ENCODE measurements around the gene EDARADD.

Gene EDARADD

GRCh38 chr1:236509203-236509602 lies 115.1 kb downstream of the EDARADD start:
- H3K36me3 ChIP-seq = no peaks in the 10 kb centered on the region
- H3K9ac ChIP-seq = no peak overlapping the region
- no peak for TF ChIP-seq Cebpa-rat (IDR thresholded peaks at IDR 0.05)
- no peak overlapping the region for H3K4me2 ChIP-seq
- no peaks in the 10 kb centered on the region for H3K27me3 ChIP-seq
- no peak overlapping the region for H3K27ac ChIP-seq
- H3K4me3 ChIP-seq = no peak overlapping the region
- no peaks in the 10 kb centered on the region for H4K20me1 ChIP-seq
- no peaks in the 10 kb centered on the region for H3K4me1 ChIP-seq
- H3K9me3 ChIP-seq = no peaks in the 10 kb centered on the region

GRCh38 chr1:236509647-236510401 lies 115.7 kb downstream of the EDARADD start:
- Histone ChIP-seq H4K20me1 (no peaks in the 10 kb centered on the region), H3K9ac (no peak overlapping the region), H3K9me3 (no peaks in the 10 kb centered on the region), H3K27me3 (no peaks in the 10 kb centered on the region), H3K36me3 (no peaks in the 10 kb centered on the region), H3K27ac (no peak overlapping the region), H3K4me3 (no peak overlapping the region), H3K4me2 (no peak overlapping the region), H3K4me1 (no peaks in the 10 kb centered on the region)
- no peak for TF ChIP-seq Cebpa-rat (IDR thresholded peaks at IDR 0.05)

GRCh38 chr1:236511735-236512418 lies 117.8 kb downstream of the EDARADD start:
- H3K9me3 ChIP-seq = no peaks in the 10 kb centered on the region
- H3K4me1 ChIP-seq = no peaks in the 10 kb centered on the region
- H3K9ac ChIP-seq = no peak overlapping the region
- H3K4me2 ChIP-seq = no peak overlapping the region
- no peaks in the 10 kb centered on the region for H3K27me3 ChIP-seq
- no peak overlapping the region for H3K27ac ChIP-seq
- no peaks in the 10 kb centered on the region for H3K36me3 ChIP-seq
- no peaks in the 10 kb centered on the region for H4K20me1 ChIP-seq
- no peak overlapping the region for H3K4me3 ChIP-seq
- TF ChIP-seq Cebpa-rat (IDR thresholded peaks at IDR 0.05) = no peak

- Histone ChIP-seq H3K27ac (no peak overlapping the region), H3K27me3 (no peaks in the 10 kb centered on the region), H3K4me3 (no peak overlapping the region), H3K4me1 (peaks cover 15% of the 10 kb centered on the region), H3K4me2 (no peak overlapping the region), H3K9ac (no peak overlapping the region), H3K9me3 (no peaks in the 10 kb centered on the region), H4K20me1 (no peaks in the 10 kb centered on the region), H3K36me3 (no peaks in the 10 kb centered on the region)
- no peak for TF ChIP-seq Cebpa-rat (IDR thresholded peaks at IDR 0.05)
Observed at GRCh38 chr1:236514703-236515442, 120.8 kb downstream of the EDARADD start.

- Histone ChIP-seq H3K36me3 (no peaks in the 10 kb centered on the region), H3K9ac (no peak overlapping the region), H4K20me1 (no peaks in the 10 kb centered on the region), H3K4me3 (no peak overlapping the region), H3K9me3 (no peaks in the 10 kb centered on the region), H3K4me1 (peaks cover 15% of the 10 kb centered on the region), H3K4me2 (no peak overlapping the region), H3K27ac (no peak overlapping the region), H3K27me3 (no peaks in the 10 kb centered on the region)
- TF ChIP-seq Cebpa-rat (IDR thresholded peaks at IDR 0.05) = no peak
Observed at GRCh38 chr1:236515443-236515958, 121.4 kb downstream of the EDARADD start.

- H3K36me3 ChIP-seq = no peaks in the 10 kb centered on the region
- no peak overlapping the region for H3K4me2 ChIP-seq
- H3K4me3 ChIP-seq = no peak overlapping the region
- H4K20me1 ChIP-seq = no peaks in the 10 kb centered on the region
- H3K27ac ChIP-seq = no peak overlapping the region
- H3K9ac ChIP-seq = no peak overlapping the region
- peaks cover 15% of the 10 kb centered on the region for H3K4me1 ChIP-seq
- H3K9me3 ChIP-seq = no peaks in the 10 kb centered on the region
- H3K27me3 ChIP-seq = no peaks in the 10 kb centered on the region
- no peak for TF ChIP-seq Cebpa-rat (IDR thresholded peaks at IDR 0.05)
Observed at GRCh38 chr1:236516929-236517704, 123.0 kb downstream of the EDARADD start.

GRCh38 chr1:236518322-236518721 lies 124.2 kb downstream of the EDARADD start:
- TF ChIP-seq Cebpa-rat (IDR thresholded peaks at IDR 0.05) = no peak
- Histone ChIP-seq H3K27ac (no peak overlapping the region), H3K4me2 (peak overlapping the region; percentile 46), H4K20me1 (no peaks in the 10 kb centered on the region), H3K36me3 (no peaks in the 10 kb centered on the region), H3K4me1 (peaks cover 18% of the 10 kb centered on the region), H3K9me3 (no peaks in the 10 kb centered on the region), H3K27me3 (no peaks in the 10 kb centered on the region), H3K9ac (no peak overlapping the region), H3K4me3 (no peak overlapping the region)

- H3K9ac ChIP-seq = no peak overlapping the region
- no peak overlapping the region for H3K27ac ChIP-seq
- H3K36me3 ChIP-seq = no peaks in the 10 kb centered on the region
- TF ChIP-seq Cebpa-rat (IDR thresholded peaks at IDR 0.05) = no peak
- no peak overlapping the region for H3K4me2 ChIP-seq
- H3K27me3 ChIP-seq = no peaks in the 10 kb centered on the region
- no peak overlapping the region for H3K4me3 ChIP-seq
- H3K9me3 ChIP-seq = no peaks in the 10 kb centered on the region
- peaks cover 27% of the 10 kb centered on the region for H3K4me1 ChIP-seq
- no peaks in the 10 kb centered on the region for H4K20me1 ChIP-seq
Observed at GRCh38 chr1:236520445-236521005, 126.4 kb downstream of the EDARADD start.
